MCF 10A (cell line): ENCODE results near the gene RNF150. TPM values are rescaled to one million over a fixed set of nuclear protein-coding genes. Genes with fewer than 3 reads are reported as not detected.
A peak's percentile ranks its signal among the peaks of the same experiment; 100 is the strongest.

Experiments
- BruUV-seq: library from RNA; stranded (reverse); fragments of 400-500 nt; replicated peaks from 2 replicates; lab custom pipeline; 2021; lab: Mats Ljungman, UMichigan
- CTCF ChIA-PET: fragments of 300-600 bp; sonication (Branson Sonifier 250); formaldehyde crosslinking; extraction: SDS; loops from one replicate; lab custom pipeline; 2021; ENCODE audit warnings: antibody characterized with exemption, inconsistent platforms; lab: Yijun Ruan, JAX
- POLR2A ChIA-PET: fragments of 300-600, 350-650 bp; sonication (Branson Sonifier 250); formaldehyde crosslinking; extraction: SDS; loops from one replicate; lab custom pipeline; 2020; ENCODE audit warnings: antibody characterized with exemption, inconsistent platforms; lab: Yijun Ruan, JAX
- DNase-seq: peaks from one replicate; pipeline ENCODE4 v3.0.0-alpha.2; 2018; ENCODE audit not compliant: unreplicated experiment
- H3K27ac Mint-ChIP-seq: one replicate; pipeline ENCODE4 v1.8.0; 2022; ENCODE audit warnings: mild to moderate bottlenecking, low read depth, mixed read lengths; ENCODE audit not compliant: unreplicated experiment
- H3K27me3 Mint-ChIP-seq: one replicate; pipeline ENCODE4 v1.8.0; 2022; ENCODE audit warnings: mixed read lengths; ENCODE audit not compliant: insufficient read depth, unreplicated experiment
- H3K36me3 Mint-ChIP-seq: one replicate; pipeline ENCODE4 v1.8.0; 2022; ENCODE audit warnings: mild to moderate bottlenecking, moderate library complexity, mixed read lengths; ENCODE audit not compliant: insufficient read depth, unreplicated experiment
- H3K4me1 Mint-ChIP-seq: one replicate; pipeline ENCODE4 v1.8.0; 2022; ENCODE audit warnings: mixed read lengths; ENCODE audit not compliant: insufficient read depth, unreplicated experiment
- H3K4me3 Mint-ChIP-seq: one replicate; pipeline ENCODE4 v1.8.0; 2022; ENCODE audit warnings: mild to moderate bottlenecking, moderate library complexity, mixed read lengths; ENCODE audit not compliant: unreplicated experiment
- H3K9me3 Mint-ChIP-seq: one replicate; pipeline ENCODE4 v1.8.0; 2022; ENCODE audit warnings: mixed read lengths; ENCODE audit not compliant: unreplicated experiment
- intact Hi-C: fragments of 100-400 bp; cut with micrococcal nuclease; formaldehyde crosslinking; loops from 2 replicates; pipeline ENCODE4 v1.14.1; 2022
- total RNA-seq: library from RNA; stranded (reverse); gene quantifications from 2 replicates; pipeline ENCODE4 v1.2.3, GENCODE V29; 2022
- TF ChIP-seq, protein P1 (sequence below): fragments of 200-600 bp; IDR thresholded peaks from one replicate; pipeline ENCODE4 v1.8.0; 2022; ENCODE audit warnings: antibody characterized with exemption, mild to moderate bottlenecking; ENCODE audit not compliant: unreplicated experiment

Gene RNF150
- total RNA-seq, 1 experiment from 2014 or later: 0.44 TPM

DNA sequence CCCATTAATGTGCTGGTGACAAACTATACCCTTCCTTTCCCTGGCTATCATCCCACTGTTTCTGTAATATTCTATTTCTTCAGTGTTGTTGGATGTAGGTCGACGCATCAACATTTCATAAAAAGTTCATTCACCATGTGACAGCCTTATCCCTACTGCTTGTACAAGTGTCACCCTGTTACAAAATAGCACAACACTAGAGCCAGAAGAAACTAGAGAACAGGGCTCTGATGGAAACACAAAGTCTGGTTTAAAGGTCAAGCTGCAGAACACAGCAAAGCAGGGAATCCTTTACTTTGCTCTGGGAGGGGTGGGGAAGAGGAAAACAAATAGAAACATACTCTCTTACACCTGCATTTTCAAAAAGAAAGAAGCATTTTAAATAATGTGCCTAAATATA is 245.8 kb downstream of the RNF150 start:
- Mint-ChIP-seq H3K9me3 (peaks cover 6% of the 10 kb centered on the region), H3K27me3 (peaks cover 37% of the 10 kb centered on the region), H3K36me3 (peaks cover 6% of the 10 kb centered on the region), H3K4me3 (no peak overlapping the region), H3K4me1 (no peaks in the 10 kb centered on the region), H3K27ac (no peak overlapping the region)
- CTCF ChIA-PET: interaction anchor here (0.9 to 1.4 kb wide), 3 partner anchors 26 to 247 kb away, joined by 4 to 5 read pairs (median 5); no protein-coding TSS in a partner anchor
- TF ChIP-seq, protein P1, sequence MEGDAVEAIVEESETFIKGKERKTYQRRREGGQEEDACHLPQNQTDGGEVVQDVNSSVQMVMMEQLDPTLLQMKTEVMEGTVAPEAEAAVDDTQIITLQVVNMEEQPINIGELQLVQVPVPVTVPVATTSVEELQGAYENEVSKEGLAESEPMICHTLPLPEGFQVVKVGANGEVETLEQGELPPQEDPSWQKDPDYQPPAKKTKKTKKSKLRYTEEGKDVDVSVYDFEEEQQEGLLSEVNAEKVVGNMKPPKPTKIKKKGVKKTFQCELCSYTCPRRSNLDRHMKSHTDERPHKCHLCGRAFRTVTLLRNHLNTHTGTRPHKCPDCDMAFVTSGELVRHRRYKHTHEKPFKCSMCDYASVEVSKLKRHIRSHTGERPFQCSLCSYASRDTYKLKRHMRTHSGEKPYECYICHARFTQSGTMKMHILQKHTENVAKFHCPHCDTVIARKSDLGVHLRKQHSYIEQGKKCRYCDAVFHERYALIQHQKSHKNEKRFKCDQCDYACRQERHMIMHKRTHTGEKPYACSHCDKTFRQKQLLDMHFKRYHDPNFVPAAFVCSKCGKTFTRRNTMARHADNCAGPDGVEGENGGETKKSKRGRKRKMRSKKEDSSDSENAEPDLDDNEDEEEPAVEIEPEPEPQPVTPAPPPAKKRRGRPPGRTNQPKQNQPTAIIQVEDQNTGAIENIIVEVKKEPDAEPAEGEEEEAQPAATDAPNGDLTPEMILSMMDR: no peak
- intact Hi-C loops: no loop called here
- BruUV-seq: no TSS peak
- POLR2A ChIA-PET: no interaction called here
- DNase-seq: no peak

DNA sequence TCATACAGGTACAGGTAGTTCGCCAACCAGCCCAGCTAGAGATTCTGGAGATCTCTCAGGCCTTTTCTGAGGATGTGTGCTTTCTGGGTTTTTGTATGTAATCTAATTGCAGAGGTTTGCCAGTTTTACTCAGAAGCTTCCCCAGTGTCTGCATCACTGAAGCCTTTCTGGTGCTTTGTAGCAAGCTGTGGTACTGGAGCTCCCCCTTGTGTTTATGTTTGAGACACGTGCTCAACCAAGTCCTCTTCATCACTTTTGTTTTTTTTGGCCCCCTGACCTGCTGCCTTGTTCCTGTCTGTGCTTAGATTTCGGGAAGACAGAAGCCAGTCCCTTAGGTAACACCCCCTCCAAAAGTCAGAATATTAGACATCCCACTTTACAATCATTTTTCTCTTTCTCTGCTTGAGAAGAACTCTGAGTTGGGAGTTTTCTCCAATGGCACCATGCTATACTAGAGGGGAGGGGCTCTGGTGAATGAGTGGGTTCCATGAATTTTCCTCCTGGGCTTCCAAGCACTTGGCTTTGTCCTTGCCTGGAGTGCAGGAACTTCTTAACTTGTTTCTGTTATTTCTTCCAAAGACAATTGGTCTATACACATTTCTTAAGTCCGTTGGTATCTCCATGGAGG is 248.7 kb downstream of the RNF150 start:
- intact Hi-C loops: loop anchor here (1.0 kb wide), 3 partner anchors 23 to 554 kb away; partner anchors contain the start of gene RNF150
- peaks cover 6% of the 10 kb centered on the region for H3K9me3 Mint-ChIP-seq
- POLR2A ChIA-PET: interaction anchor here (0.7 to 1.5 kb wide), 4 partner anchors 9 to 249 kb away, joined by 3 to 4 read pairs (median 4); no protein-coding TSS in a partner anchor
- no peak overlapping the region for H3K27ac Mint-ChIP-seq
- peak; percentile 80 for DNase-seq
- peaks cover 14% of the 10 kb centered on the region for H3K27me3 Mint-ChIP-seq
- H3K4me1 Mint-ChIP-seq: no peaks in the 10 kb centered on the region
- BruUV-seq: no TSS peak
- CTCF ChIA-PET: interaction anchor here (0.6 to 3.1 kb wide), 18 partner anchors 10 to 1990 kb away, joined by 3 to 21 read pairs (median 7); partner anchors contain the start of gene RNF150
- H3K4me3 Mint-ChIP-seq: no peak overlapping the region
- H3K36me3 Mint-ChIP-seq: peaks cover 6% of the 10 kb centered on the region
- TF ChIP-seq, protein P1: peak; percentile 75

DNA sequence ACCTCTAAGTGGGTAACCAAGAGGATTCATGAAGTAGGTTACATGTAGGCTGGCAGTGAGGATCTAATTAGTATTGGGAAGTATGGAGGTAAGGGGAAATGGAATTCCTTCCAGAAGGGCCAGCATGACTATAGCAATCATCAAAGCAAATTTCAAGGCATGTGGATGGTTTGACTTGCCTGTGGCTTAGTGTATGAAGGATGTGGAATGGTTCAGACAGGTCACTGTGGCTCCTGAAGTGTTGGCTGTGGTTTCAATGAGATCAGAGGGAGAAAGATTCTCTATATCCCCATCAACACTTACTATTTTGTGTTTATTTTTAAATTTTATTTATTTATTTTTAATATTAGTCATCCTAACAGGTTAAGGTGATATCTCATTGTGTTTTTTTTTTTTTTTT is 255.5 kb downstream of the RNF150 start:
- H3K9me3 Mint-ChIP-seq: peaks cover 7% of the 10 kb centered on the region
- no peak overlapping the region for H3K4me3 Mint-ChIP-seq
- ChIA-PET POLR2A (no interaction called here), CTCF (interaction anchor here (0.6 kb wide), 1 partner anchor 8 kb away, joined by 3 read pairs; no protein-coding TSS in a partner anchor)
- TF ChIP-seq, protein P1: no peak
- BruUV-seq: no TSS peak
- H3K27me3 Mint-ChIP-seq: no peaks in the 10 kb centered on the region
- peaks cover 5% of the 10 kb centered on the region for H3K4me1 Mint-ChIP-seq
- intact Hi-C loops: no loop called here
- no peaks in the 10 kb centered on the region for H3K36me3 Mint-ChIP-seq
- DNase-seq: no peak
- H3K27ac Mint-ChIP-seq: no peak overlapping the region

DNA sequence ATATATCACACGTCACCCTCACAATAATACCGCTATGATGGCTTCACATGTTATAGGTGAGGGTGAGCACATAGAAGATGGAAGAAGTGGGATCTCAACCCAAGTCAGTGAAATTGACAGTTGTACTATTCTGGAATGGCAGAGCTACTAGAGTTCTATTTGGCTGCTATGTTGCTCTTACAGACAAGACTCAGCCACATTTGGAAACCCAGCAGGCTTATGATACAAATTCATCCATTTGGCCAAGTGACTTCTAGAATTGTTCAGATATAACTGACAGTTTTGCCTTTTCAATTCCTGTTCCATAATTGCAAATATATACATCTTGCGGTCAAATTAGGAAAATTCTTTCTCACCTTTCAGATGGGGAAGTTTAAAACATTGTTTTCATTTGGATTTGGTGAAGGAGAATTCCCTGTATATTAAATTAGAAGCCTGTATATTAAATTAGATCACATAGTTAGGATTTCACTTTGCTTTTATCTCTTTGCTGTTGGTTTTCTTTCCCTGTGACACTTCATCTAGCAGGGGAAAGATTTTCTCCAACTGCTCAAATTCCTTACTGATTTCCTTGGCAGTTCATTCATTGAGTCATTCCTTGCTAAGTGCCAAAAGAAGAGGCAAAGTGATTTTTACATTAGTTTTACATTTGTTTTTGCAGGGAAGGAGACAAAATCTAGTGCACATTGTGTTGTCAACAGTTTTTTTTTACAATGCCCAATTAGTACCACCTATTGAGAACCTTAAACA is 256.5 kb downstream of the RNF150 start:
- H3K27me3 Mint-ChIP-seq: no peaks in the 10 kb centered on the region
- intact Hi-C loops: no loop called here
- no TSS peak for BruUV-seq
- ChIA-PET CTCF (no interaction called here), POLR2A (no interaction called here)
- H3K4me3 Mint-ChIP-seq: no peak overlapping the region
- TF ChIP-seq, protein P1: no peak
- no peaks in the 10 kb centered on the region for H3K36me3 Mint-ChIP-seq
- H3K9me3 Mint-ChIP-seq: peaks cover 7% of the 10 kb centered on the region
- H3K27ac Mint-ChIP-seq: no peak overlapping the region
- DNase-seq: no peak
- peaks cover 5% of the 10 kb centered on the region for H3K4me1 Mint-ChIP-seq
